Measurements from ENCODE around the gene FAM222B.

FAM222B gene

DNA sequence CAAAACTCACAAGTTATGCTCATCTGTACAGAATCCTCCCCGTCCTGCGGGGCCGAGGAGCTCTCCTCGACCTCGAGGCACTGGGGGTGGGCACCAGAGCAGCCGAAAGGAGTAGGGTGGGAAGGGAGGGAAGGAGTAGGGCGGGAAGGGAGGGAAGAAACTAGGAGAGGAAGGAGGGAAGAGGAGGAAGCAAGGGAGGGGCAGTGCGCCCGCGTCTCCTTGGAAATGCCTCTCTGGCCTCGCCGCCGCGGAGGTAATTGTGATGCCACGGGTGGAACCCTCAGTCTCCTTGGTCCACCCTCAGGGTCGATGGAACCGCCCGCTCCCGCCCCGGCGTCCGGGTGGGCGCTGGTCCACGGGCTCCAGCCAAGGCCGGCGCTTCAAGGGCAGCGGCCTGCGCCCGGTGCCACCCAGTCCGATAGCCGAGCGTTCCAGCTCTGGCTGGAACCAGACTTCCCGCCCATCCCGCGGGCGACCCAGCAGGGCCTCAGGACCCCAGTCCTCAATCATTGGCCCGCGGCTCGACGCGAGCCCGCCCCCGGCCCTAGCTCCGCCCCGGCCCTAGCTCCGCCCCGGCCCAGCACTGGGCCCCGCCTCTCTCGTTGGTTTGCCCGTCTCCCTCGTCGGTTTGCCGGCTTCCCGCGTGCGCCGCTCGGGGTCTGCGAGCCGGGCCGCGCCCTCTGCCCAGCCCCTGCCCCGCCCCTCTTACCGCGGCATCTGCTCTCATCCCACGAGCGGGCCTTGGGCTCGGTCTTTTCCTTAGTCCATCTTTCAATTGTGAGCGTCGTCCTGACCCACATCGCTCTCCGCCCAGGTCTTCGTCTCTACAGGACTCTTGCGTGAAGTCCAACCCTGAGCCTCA is 131.5 kb downstream of the FAM222B start:
- DNase-seq: peak; percentile 98

DNA sequence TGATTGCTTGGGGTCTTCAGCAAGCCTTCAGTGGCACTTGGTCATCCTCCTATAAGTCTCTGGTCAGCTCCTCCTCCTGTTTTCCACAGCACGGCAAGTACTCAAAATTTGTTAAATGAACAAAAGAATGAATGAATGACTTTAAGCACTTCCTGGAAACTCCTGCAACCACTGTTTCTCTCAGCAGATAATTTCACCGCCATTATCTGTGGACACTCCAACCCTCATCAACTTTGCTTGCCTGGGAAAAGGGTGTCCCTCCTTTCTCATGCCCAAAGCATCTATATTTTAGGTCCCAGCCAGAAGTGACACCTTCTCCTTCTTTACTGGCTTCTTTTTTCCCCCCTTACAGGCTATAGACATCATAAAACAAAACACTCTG is 135.3 kb downstream of the FAM222B start:
- no peak for DNase-seq

DNA sequence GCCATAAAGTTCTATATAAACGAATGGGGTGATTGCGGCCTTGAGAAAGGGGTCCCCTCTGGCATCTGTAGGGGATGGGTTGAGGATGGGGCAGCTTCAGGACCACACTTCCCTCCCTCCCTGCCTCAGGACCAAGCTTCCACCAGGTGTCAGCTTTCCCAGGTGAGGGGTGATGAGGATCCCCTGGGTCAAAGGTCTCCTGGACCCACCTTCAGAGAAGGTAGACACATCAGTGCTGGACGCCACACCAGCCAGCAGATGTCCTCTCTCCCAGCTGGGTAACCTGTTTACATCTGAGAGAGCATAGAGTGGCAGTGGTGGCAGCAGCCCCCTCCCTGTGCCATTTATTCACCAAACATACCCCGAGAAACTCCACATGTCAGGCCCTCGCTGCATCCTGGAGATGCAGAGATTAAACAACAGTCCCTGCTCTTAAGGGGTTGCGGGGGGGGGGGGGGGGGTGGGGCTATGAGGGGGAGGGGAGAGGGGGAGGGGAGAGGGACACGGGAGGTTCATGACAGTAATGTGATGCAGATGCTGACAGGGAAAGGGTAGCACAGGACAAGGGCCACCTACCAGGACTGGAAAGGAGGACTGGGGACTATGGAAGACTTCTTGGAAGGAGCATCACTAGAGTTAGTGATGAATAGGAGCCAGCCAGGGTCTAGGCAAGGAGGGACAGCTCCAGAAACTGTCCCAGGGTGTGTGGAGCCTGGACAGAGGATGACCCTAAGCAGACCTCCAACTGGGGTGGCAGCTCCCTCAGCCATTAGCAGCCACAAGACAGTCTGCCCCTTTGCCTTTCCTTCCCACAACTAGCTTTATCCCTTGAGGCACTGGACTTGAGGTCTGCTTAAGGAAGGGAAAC is 135.9 kb downstream of the FAM222B start:
- no peak for DNase-seq

Data from eye (tissue), 1 donor.